NCI-H82 treated with DMSO at 0.1 percent for 48 hours (cell line): ENCODE data around the gene LAPTM5.
"Not testable (repeated sequence)": the region's sequence is repeated elsewhere in the genome, so short reads cannot be mapped to it uniquely, and the experiment has no call there.

Experiments
- DNase-seq: peaks from one replicate; lab custom pipeline; 2025; ENCODE audit not compliant: unreplicated experiment; lab: John Stamatoyannopoulos, UW

Gene LAPTM5

DNA sequence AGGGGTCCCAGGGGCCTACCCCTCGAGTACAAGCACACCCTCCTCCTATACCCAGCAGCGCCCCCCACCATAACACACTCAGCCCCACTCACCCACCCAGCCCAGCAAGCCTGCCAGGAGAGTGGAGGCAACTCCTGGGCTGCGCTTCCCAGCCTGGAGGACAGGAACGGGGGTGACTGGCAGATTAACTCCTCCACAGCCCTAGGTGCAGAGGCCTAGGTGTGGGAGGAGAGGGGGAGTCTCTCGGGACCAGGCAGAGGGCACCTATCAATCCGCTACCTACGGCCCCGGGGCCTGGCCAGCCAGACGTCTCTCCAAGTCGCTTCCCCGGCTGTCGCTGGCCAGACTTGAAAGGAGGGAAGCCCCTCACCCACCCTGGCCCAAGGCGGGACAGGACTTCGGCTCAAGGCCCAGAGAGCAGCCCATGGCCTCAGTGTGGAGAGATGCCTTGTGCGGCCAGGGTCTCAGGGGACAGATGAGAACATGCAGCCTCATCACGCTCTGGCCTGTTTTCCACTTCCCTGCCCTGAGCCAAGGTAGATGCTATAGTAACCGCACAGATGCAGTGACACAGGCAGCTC, 59.1 kb downstream of the LAPTM5 start:
- no peak for DNase-seq

DNA sequence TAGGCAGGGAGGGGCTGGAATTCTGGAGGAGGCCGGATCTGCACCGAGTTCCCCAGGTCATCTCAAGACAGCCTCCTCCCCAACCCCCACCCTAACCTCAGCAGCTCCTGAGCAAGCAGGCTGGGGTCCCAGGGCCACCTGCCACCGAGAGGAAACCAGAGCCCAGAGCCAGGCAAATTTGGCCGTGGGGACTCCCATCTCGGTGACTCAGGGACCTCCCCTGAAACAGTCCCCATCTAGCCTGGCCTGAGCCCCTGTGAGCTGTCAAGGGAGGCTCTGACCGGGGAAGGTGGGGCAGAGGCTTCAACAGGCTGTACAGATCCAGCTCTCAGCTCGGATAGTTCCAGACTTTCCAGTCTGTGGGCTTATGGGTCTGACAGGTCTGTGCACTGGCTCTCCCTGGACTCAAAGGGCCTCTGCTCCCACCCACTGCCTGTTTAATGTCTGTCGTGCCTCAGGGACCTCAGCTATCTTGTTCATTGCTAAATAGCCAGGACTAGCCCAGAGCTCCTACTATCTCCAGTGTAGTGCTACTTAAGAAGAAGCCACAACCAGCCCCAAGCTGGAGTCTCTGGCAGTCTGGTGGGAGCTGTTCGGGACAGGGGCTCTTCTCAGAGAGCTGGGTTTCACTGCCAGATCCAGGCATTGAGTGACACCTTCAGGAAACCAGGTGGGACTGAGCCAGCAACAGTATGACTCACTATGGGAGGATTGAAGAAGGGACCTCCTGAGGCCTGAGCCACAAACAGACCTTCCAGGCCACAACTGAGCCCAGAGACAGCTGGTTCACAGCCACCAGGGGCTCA, 59.8 kb downstream of the LAPTM5 start:
- DNase-seq, result no peak

- no peak for DNase-seq
Observed at GRCh38 chr1:30696831-30697230, 60.7 kb downstream of the LAPTM5 start.

DNA sequence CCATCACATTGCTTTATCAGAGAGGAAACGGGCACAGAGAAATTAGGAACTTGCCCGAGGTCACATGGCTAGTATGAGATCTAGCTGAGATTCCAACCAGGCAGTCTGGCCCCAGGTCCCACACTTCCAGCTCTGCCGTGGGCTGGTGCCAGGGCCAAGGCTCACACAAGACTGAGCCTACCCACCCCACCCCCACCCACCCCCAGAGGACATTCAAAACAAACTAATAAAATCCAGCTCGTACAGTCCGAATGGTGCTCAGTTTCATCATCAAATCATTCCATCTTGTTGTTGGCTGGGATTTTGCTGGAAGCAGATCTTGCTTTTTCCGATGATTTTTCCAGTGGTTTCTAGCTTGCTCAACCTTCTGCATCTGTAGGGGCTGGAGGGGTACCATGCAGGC, 62.1 kb downstream of the LAPTM5 start:
- DNase-seq, result no peak

DNA sequence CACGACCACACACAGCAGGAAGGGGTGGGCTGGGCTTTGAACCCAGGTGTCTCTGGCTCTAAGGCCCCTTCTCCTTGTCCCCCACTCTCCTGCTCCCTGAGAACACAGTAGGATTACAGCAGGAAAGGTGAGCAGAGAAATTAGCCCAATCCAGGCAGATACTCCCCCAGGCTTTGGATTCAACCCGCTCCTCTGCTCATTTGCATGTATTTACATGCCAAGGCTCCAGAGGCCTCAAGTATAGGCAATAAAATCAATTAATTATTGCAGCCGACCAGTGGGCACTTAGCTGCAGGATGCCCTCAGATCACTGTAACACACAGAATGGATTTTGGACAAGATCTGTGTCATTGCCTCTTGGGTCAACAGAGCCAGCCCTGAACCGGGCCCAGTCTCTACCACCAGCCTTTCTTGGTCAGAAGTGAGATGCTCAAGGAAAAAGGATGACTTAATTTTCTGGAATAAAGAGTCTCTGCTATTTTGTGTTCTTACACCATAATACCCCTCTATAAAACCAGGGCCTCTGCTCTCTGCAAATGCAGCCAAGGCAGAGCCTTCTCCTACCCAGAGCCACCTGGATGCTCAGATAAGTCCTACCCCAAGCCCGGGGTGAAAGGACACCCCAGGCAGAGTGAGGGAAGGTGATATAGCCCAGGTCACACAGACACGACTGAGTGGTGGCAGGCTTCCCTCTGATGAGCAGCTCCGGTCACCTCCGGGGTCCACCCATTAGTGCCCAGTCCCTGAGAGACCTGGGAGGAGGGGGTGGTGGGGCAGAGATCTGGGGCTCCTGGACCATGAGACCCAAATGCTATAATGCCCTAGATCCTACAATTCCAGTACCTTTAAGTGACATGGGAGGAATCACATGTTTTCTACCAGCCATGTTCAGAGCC, 63.0 kb downstream of the LAPTM5 start:
- DNase-seq, result no peak

GRCh38 chr1:30693822-30694221, 63.8 kb downstream of the LAPTM5 start:
- no peak for DNase-seq

GRCh38 chr1:30693366-30693765, 64.2 kb downstream of the LAPTM5 start:
- DNase-seq, result no peak

- no peak for DNase-seq
Observed at GRCh38 chr1:30692948-30693301, 64.6 kb downstream of the LAPTM5 start.

DNA sequence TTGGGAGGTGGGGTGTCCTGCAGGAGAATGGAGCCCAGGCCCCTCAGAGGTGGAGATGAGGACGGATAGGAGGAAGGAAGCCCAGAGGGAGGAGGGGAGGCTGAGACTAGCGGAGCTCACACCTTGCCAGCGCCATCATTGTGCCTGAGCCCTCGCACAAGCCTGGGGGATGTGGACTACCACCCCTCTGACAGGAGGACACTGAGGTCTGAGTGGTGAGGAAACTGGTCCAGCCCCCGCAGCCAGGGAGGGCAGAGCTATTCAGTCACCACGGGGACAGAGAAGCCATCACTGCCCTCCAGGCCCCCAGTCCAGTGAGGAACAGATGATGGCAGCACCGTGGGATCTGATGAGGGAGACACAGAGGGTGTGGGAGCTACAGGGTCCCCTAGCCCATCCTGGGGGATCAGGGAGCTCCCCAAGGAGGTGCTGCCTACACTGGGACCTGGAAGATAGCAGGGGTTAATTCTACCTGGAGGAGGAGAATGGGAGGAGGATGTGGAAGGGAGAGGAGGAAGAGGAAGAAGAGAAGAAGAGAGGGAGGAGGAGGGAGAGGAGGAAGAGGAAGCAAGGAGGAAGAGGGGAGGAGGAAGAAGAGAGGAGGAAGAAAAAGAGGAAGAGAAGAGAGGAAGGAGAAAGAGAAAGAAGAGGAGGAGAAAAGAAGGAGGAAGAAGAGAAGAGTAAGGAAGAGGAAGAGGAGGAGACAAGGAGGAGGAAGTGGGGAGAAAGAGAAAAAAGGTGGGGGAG, 65.2 kb downstream of the LAPTM5 start:
- DNase-seq, result no peak

GRCh38 chr1:30691480-30691879, 66.1 kb downstream of the LAPTM5 start:
- DNase-seq, result no peak

- DNase-seq, result no peak
Observed at GRCh38 chr1:30689901-30690645, 67.5 kb downstream of the LAPTM5 start.

- no peak for DNase-seq
Observed at GRCh38 chr1:30688920-30689794, 68.4 kb downstream of the LAPTM5 start.

GRCh38 chr1:30688516-30688915, 69.1 kb downstream of the LAPTM5 start:
- not testable (repeated sequence) for DNase-seq

DNA sequence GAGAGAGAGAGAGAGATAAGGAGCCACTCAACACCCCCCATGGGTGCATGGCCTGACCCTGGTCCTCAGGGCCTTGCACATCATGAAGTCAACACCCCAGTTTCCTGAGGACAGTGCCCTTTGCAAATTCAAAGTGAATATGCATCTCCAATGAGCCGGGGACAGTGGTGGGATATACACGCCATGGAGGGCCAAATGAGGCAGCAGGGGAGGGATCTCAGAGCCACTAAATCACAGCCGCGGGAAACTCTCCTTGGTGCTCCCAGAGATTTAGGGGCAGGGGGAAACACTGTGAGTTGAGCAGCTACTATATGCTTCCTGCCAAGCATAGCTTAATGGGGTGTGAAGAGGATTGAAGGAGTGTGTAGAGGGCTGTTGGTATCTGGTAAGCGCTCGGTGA, 69.7 kb downstream of the LAPTM5 start:
- DNase-seq, result no peak

DNA sequence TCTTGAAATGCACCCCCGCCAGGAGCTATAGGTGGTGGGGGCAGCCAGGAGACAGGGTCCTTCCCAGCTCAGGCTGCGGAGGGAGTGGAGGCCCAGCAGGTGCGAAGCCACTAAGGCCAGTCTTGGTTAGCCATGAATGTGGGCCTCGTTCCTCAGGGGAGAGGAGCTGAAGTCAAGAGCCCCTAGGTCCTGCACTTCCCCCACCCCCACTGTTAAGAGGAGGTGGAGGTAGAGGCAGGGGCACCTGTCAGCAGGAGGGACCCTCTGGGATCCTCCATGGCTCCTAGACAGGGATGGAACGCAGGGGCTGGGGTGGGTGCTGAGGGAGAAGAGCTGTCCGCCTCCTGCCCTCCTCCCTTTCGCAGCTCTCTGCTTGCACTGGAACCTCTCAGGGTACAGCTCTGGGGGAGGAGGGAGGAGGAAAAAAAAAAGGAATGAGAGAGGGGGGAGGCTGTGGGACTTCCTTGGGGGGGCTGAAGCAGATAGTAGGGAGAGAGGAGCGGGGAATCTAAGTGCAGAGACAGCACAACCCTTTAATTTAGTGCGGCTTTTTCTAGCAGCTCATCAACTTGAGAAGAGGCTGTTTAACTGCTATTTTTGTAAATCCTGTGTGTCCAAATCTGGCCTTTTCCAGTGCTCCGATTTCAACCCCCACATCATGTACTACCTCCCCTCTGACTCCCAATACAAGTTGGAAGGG, 71.2 kb downstream of the LAPTM5 start:
- no peak for DNase-seq

DNA sequence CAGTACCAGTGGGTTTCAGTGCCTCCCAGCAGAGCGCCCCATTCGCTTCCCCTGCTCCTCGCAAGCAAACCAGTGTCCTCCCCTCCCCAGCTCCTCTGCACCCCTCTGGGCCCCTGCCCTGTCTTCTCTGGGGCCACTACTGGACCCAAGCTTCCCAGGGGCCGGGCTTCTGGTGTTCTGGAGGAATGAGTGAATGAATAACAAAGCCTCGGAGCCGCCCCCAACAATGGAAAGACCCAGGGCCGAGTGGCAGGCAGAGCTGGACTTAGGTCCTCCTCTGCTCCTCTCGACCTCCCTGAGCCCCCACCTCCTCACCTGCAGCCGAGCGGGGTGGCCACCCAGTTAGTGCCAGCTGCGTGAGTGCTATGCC, 71.8 kb downstream of the LAPTM5 start:
- no peak for DNase-seq

- DNase-seq, result peak; percentile 50
Observed at GRCh38 chr1:30684881-30685795, 72.4 kb downstream of the LAPTM5 start.

DNA sequence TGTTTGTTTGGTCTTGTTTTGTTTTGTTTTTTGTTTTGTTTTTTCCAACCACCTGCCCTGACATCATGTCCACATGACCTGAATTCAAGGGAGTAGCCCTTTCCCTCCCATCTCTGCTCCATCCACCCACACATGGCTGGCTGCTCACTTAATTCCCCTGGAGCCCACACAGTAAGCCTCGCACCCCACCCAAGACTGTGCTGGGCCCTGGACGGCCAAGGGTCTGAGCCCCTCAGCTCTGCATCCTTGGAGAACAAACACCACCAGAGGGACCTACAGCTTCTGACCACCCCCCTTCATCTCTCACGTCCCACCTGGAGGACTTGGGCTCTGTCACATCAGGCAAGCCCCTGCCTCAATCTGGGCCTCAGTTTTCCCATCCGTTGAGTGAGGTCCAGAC, 73.3 kb downstream of the LAPTM5 start:
- no peak for DNase-seq
